HCT116 (cell line): Measurements from ENCODE around the gene PRDM9. TPM values are rescaled to one million over a fixed set of nuclear protein-coding genes. Genes with fewer than 3 reads are reported as not detected.

Source experiments
- ATAC-seq: fragments of 200-7000 bp; cut with Tn5 transposase; 2 replicates; pipeline ENCODE4 v1.9.1; 2020; ENCODE audit warnings: mild to moderate bottlenecking, moderate library complexity
- BruUV-seq: library from RNA; stranded (reverse); fragments of 400-500 nt; replicated peaks from 2 replicates; lab custom pipeline; 2021; lab: Mats Ljungman, UMichigan
- CTCF ChIA-PET: fragments of 300-600 bp; sonication (Branson Sonifier 250); formaldehyde crosslinking; loops from one replicate; lab custom pipeline; 2021; ENCODE audit warnings: antibody characterized with exemption; lab: Charles Lee
- POLR2A ChIA-PET: fragments of 300-600, 350-600 bp; sonication (Branson Sonifier 250); formaldehyde crosslinking; loops from one replicate; lab custom pipeline; 2021; ENCODE audit warnings: antibody characterized with exemption; lab: Charles Lee
- RAD21 ChIA-PET, 2 experiments: fragments of 300-600 bp; sonication (Branson Sonifier 250); formaldehyde crosslinking; loops; one replicate each; lab custom pipeline; 2023; ENCODE audit warnings: low total read pairs in 2 of 2; ENCODE audit not compliant: uncharacterized antibody in 2 of 2, unreplicated experiment in 2 of 2, low non-redundant PET in 1 of 2; lab: Charles Lee
- DNase-seq: peaks from one replicate; pipeline ENCODE4 v3.0.0-alpha.2; 2010; ENCODE audit warnings: low read depth, low spot score
- H2AFZ ChIP-seq: fragments of 200-600 bp; shearing (Covaris generic), sonication (generic); 2 replicates; pipeline ENCODE4 v1.6.1; 2017; ENCODE audit warnings: low read depth, mixed run types, mixed read lengths, antibody characterized with exemption, low read length; ENCODE audit not compliant: poor library complexity, severe bottlenecking
- H3K27ac ChIP-seq: 2 replicates; pipeline ENCODE4 v1.5.1; 2012; ENCODE audit warnings: low read depth, low read length
- H3K27me3 ChIP-seq: fragments of 200-600 bp; sonication (generic); 2 replicates; pipeline ENCODE4 v1.6.1; 2016; ENCODE audit warnings: mixed run types, low read length, mixed read lengths; ENCODE audit not compliant: insufficient read depth
- H3K36me3 ChIP-seq, 2 experiments: fragments of 200-500 bp in 1 of 2; fragments of 200-600 bp in 1 of 2; sonication (Bioruptor generic) in 1 of 2; sonication (generic) in 1 of 2; 2 replicates each; pipeline versions ENCODE4 v1.5.1 to v1.6.1; 2014 to 2016; ENCODE audit warnings: low read length in 2 of 2, inconsistent platforms in 1 of 2, mixed read lengths in 1 of 2, mixed run types in 1 of 2; ENCODE audit not compliant: insufficient read depth in 2 of 2, control insufficient read depth in 1 of 2
- H3K4me1 ChIP-seq, 2 experiments: fragments of 200-600 bp in 1 of 2; sonication (generic) in 1 of 2; 2 replicates each; pipeline versions ENCODE4 v1.5.1 to v1.6.1; 2012 to 2017; ENCODE audit warnings: low read length in 2 of 2, inconsistent platforms in 1 of 2, mild to moderate bottlenecking in 1 of 2, mixed read lengths in 1 of 2, mixed run types in 1 of 2, moderate library complexity in 1 of 2; ENCODE audit not compliant: insufficient read depth in 2 of 2, control insufficient read depth in 1 of 2
- H3K4me2 ChIP-seq: fragments of 200-600 bp; sonication (generic); 2 replicates; pipeline ENCODE4 v1.6.1; 2017; ENCODE audit warnings: mixed run types, low read length, mixed read lengths
- H3K4me3 ChIP-seq, 2 experiments: fragments of 200-600 bp in 1 of 2; sonication (generic) in 1 of 2; replicated peaks in 1 of 2; 2 replicates each; pipeline ENCODE4 v1.5.1; 2011 to 2016; ENCODE audit warnings: low read length in 2 of 2, control low read depth in 1 of 2, low read depth in 1 of 2, mild to moderate bottlenecking in 1 of 2, mixed read lengths in 1 of 2, mixed run types in 1 of 2
- H3K79me2 ChIP-seq: fragments of 200-600 bp; sonication (generic); 2 replicates; pipeline ENCODE4 v1.6.1; 2017; ENCODE audit warnings: mild to moderate bottlenecking, mixed run types, low read length, moderate library complexity, mixed read lengths; ENCODE audit not compliant: insufficient read depth
- H3K9ac ChIP-seq: fragments of 200-600 bp; sonication (generic); 2 replicates; pipeline ENCODE4 v1.6.1; 2016; ENCODE audit warnings: low read length, mixed read lengths
- H3K9me2 ChIP-seq: fragments of 200-600 bp; sonication (generic), shearing (Covaris generic); 2 replicates; pipeline ENCODE4 v1.6.1; 2017; ENCODE audit warnings: mixed run types, mild to moderate bottlenecking, moderate library complexity; ENCODE audit not compliant: insufficient read depth
- H3K9me3 ChIP-seq, 2 experiments: fragments of 200-500 bp in 1 of 2; fragments of 200-600 bp in 1 of 2; sonication (Bioruptor generic) in 1 of 2; sonication (generic) in 1 of 2; 2 replicates each; pipeline ENCODE4 v1.6.1; 2014 to 2017; ENCODE audit warnings: low read length in 2 of 2, mixed read lengths in 2 of 2, inconsistent platforms in 1 of 2, low read depth in 1 of 2, mild to moderate bottlenecking in 1 of 2, mixed run types in 1 of 2, moderate library complexity in 1 of 2; ENCODE audit not compliant: control insufficient read depth in 1 of 2, insufficient read depth in 1 of 2
- H4K20me1 ChIP-seq: fragments of 200-600 bp; sonication (generic), shearing (Covaris generic); 2 replicates; pipeline ENCODE4 v1.6.1; 2017; ENCODE audit warnings: mixed run types, mild to moderate bottlenecking, moderate library complexity; ENCODE audit not compliant: insufficient read depth
- CEBPB ChIP-seq: IDR thresholded peaks from 2 replicates; pipeline ENCODE4 v1.6.1; 2012; ENCODE audit warnings: low read depth
- CTCF ChIP-seq, 3 experiments: fragments of 200-600 bp in 1 of 3; sonication (generic) in 1 of 3; IDR thresholded peaks in 2 of 3; conservative IDR thresholded peaks in 1 of 3; 2 replicates each; pipeline ENCODE4 v1.5.1; 2012 to 2017; ENCODE audit warnings: low read depth in 2 of 3, low read length in 2 of 3, antibody characterized with exemption in 1 of 3, borderline replicate concordance in 1 of 3, control low read depth in 1 of 3, mild to moderate bottlenecking in 1 of 3, mixed read lengths in 1 of 3, mixed run types in 1 of 3, moderate library complexity in 1 of 3; ENCODE audit not compliant: insufficient read depth in 1 of 3
- ELF1 ChIP-seq: IDR thresholded peaks from 2 replicates; pipeline ENCODE4 v1.6.1; 2012; ENCODE audit warnings: low read depth, borderline replicate concordance
- POLR2A ChIP-seq: IDR thresholded peaks from 2 replicates; pipeline ENCODE4 v1.7.0; 2011; ENCODE audit warnings: borderline replicate concordance; ENCODE audit not compliant: insufficient read depth, insufficient read length; ENCODE audit errors: extremely low read depth
- REST ChIP-seq: IDR thresholded peaks from 2 replicates; pipeline ENCODE4 v1.6.1; 2012; ENCODE audit warnings: low read depth
- SIN3A ChIP-seq: IDR thresholded peaks from 2 replicates; pipeline ENCODE4 v1.6.1; 2012; ENCODE audit warnings: low read depth
- SRF ChIP-seq: IDR thresholded peaks from 2 replicates; pipeline ENCODE4 v1.6.1; 2012; ENCODE audit warnings: low read depth
- YY1 ChIP-seq: IDR thresholded peaks from 2 replicates; pipeline ENCODE4 v1.6.1; 2011; ENCODE audit warnings: low read length, low read depth, moderate library complexity, mild to moderate bottlenecking; ENCODE audit not compliant: insufficient replicate concordance; ENCODE audit errors: extremely low read depth
- ZBTB33 ChIP-seq: IDR thresholded peaks from 2 replicates; pipeline ENCODE4 v1.6.1; 2011; ENCODE audit warnings: mild to moderate bottlenecking, low read length, moderate library complexity; ENCODE audit not compliant: insufficient replicate concordance; ENCODE audit errors: extremely low read depth
- ZFX ChIP-seq: fragments of 450-650 bp; IDR thresholded peaks from 2 replicates; pipeline ENCODE4 v1.6.1; 2017
- intact Hi-C: fragments of 100-400 bp; cut with micrococcal nuclease; formaldehyde crosslinking; loops from 2 replicates; pipeline ENCODE4 v1.10.0; 2022
- total RNA-seq: library from RNA; stranded (reverse); gene quantifications from one replicate; pipeline ENCODE4 v1.2.1, GENCODE V29; 2021; ENCODE audit not compliant: unreplicated experiment

Gene PRDM9
- total RNA-seq, 1 experiment from 2014 or later = not detected

- H3K9ac ChIP-seq = no peak overlapping the region
- H2AFZ ChIP-seq = no peak overlapping the region
- TF ChIP-seq CTCF (IDR thresholded peaks at IDR 0.05 in 2 of 3, conservative IDR thresholded peaks at IDR 0.05 in 1 of 3; ENCODE audit: borderline replicate concordance in 1 of 3, insufficient read depth in 1 of 3, low read depth in 2 of 3, low read length in 2 of 3) (no peak), ZBTB33 (no peak), POLR2A (no peak), SIN3A (no peak)
- intact Hi-C loops = no loop called here
- BruUV-seq = no TSS peak
- ATAC-seq (no peak), DNase-seq (no peak)
- no peak overlapping the region for H3K4me3 ChIP-seq
- H3K9me2 ChIP-seq = no peaks in the 10 kb centered on the region
- H3K4me2 ChIP-seq = no peak overlapping the region
- H3K27ac ChIP-seq = no peak overlapping the region
- ChIA-PET CTCF (no interaction called here), POLR2A (no interaction called here), RAD21 (no interaction called here)
- peaks cover 4 to 23% of the 10 kb centered on the region in 2 experiments; a peak in 2 of 4 replicates for H3K9me3 ChIP-seq
- H3K36me3 ChIP-seq = no peaks in the 10 kb centered on the region
- no peaks in the 10 kb centered on the region for H3K27me3 ChIP-seq
- no peaks in the 10 kb centered on the region for H4K20me1 ChIP-seq
- H3K4me1 ChIP-seq = no peaks in the 10 kb centered on the region
- no peaks in the 10 kb centered on the region for H3K79me2 ChIP-seq
Observed at GRCh38 chr5:23483090-23483489, 24.3 kb upstream of the PRDM9 start.

GRCh38 chr5:23484096-23484495, 23.3 kb upstream of the PRDM9 start:
- Histone ChIP-seq H3K4me1 (no peaks in the 10 kb centered on the region), H3K9me3 (peaks cover 0 to 23% of the 10 kb centered on the region in 2 experiments; a peak in 2 of 4 replicates), H3K27me3 (no peaks in the 10 kb centered on the region), H3K79me2 (no peaks in the 10 kb centered on the region), H4K20me1 (no peaks in the 10 kb centered on the region), H3K9me2 (no peaks in the 10 kb centered on the region), H3K27ac (no peak overlapping the region), H3K4me3 (no peak overlapping the region), H3K9ac (no peak overlapping the region), H3K36me3 (no peaks in the 10 kb centered on the region), H3K4me2 (no peak overlapping the region), H2AFZ (no peak overlapping the region)
- POLR2A ChIA-PET = no interaction called here
- no peak for DNase-seq
- no TSS peak for BruUV-seq
- no peak for ATAC-seq
- CTCF ChIA-PET = no interaction called here
- intact Hi-C loops = no loop called here
- RAD21 ChIA-PET = no interaction called here
- TF ChIP-seq SRF (no peak), ZFX (no peak), ELF1 (no peak), REST (no peak), CEBPB (no peak), YY1 (no peak)
